GM18951 (cell line): ENCODE measurements around the gene KMT2C.

Experiments used
- POLR2A ChIP-seq: IDR thresholded peaks from 4 replicates; pipeline ENCODE4 v1.6.1; 2011; ENCODE audit warnings: mild to moderate bottlenecking; ENCODE audit not compliant: insufficient read length, insufficient read depth; ENCODE audit errors: extremely low read depth
- in situ Hi-C: fragments of 300-500 bp; cut with MboI; formaldehyde crosslinking; loops from one replicate; pipeline ENCODE4 v1.12.0; 2022; ENCODE audit warnings: low sequenced_read_pairs, mixed read lengths, inconsistent platforms; ENCODE audit not compliant: unreplicated experiment

Gene KMT2C

DNA sequence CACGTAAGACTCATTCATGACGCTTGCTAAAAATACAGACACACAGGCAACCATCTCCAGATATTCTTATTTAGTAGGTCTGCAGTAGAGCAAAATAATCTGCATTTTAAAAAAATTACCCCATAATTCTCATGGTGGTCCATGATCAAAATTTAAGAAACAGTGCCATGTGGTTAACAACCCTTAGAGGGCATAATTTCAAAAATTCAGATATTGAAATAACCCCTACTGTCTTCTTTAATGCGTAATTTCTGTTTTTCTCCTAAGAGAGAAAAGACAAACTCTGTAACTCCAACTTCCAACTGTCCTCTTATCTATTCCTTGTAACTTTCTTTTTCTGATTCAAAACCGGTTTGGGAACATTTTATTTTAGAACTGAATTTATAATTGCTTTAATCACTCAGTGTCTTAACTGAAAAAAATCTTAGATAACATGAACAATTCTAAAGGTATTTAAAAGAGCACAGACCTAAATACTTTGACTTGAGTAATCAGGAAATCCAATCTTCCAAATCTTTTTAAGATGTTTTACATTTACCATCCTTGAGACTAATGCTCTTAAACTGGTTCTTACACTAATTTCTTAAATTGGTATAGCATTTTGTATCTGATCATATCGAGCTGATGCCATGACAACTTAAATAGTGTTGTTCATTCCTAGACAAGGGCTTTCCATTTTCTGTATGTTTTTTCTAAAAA lies 262.3 kb downstream of the KMT2C start:
- in situ Hi-C loops: no loop called here

DNA sequence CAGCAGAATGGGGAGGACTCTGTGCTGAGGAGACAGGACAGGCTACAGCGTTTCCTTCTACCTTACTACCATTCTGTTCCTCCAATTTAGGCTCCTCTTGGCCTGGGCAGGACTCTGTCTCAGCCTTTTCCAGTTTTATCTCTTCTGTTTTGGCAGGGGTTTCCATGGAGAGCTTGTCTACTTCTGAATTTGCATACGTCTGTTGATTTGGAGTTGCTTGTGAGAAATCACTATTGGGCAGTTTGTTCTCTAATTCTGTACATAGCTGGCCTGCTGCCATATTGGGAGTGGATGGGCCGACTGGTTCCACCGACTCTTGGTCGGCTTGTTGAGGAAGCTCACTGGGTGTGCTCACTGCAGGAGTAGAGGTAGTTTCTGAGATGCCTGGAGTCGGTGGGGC lies 273.5 kb downstream of the KMT2C start:
- TF ChIP-seq POLR2A: no peak
- in situ Hi-C loops: no loop called here

More for the DNA sequence above, 262.3 kb downstream of the KMT2C start:
- no peak for TF ChIP-seq POLR2A

GRCh38 chr7:152161171-152161570 lies 274.6 kb downstream of the KMT2C start:
- in situ Hi-C loops: no loop called here
- TF ChIP-seq POLR2A: no peak

DNA sequence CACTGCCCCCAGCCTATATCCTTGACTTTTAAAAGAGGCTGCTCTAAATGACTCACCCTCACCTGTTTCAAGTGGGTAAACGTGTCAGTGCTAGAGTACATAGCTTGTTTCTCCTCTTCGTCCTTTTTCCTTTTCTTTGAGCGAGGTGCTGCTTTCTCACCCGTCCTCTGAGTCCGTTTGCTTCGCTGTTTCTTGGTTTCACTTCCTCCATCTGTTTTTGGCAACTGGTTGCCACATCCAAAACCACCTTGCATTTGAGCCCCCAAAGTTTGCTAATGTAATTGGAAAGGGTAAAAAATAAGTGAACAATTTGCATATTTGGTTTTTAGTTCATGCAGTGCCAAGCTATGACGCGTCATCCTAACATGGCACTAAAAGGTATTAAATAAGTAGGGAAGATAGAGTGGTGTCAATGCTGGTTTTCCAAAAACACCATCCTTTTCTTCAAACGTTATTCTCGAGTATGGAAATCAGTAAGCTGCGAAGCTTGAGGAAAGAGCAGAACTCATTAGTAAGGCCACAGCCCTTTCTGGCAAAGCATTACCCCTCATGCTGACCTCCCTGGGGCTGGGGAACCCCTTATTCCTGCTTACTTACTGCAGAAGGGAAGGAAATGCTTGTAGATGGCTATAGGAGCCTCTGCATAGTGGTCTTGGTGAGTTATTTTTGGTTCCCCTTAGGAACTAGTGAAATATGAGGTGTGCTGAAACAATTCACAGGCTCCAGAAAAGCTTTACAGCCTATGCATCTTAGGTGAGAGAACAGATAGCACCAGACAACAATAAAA lies 276.8 kb downstream of the KMT2C start:
- in situ Hi-C loops: no loop called here

DNA sequence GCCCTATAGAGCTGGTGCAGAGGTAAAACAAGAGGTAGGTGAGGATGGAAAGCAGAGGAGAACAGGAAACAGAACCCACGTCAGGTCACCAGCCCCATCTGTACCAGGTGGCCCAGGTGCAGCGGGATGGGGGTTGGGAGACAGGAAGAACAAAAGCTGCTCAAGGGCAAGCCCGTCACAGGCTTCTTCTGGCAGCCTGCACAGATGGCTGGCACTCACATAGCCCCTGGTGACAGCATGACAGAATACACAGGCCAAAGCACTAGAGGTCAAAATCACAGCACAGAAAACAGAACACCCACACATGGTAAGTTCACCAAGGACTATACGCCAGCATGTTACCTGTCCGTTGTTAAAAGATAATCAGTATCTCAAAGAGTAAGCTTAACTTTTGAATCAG lies 283.5 kb downstream of the KMT2C start:
- in situ Hi-C loops: no loop called here
- no peak for TF ChIP-seq POLR2A

More for the DNA sequence above, 276.8 kb downstream of the KMT2C start:
- no peak for TF ChIP-seq POLR2A

- no peak for TF ChIP-seq POLR2A
- in situ Hi-C loops: no loop called here
Measured at GRCh38 chr7:152149363-152149762, 286.4 kb downstream of the KMT2C start.

DNA sequence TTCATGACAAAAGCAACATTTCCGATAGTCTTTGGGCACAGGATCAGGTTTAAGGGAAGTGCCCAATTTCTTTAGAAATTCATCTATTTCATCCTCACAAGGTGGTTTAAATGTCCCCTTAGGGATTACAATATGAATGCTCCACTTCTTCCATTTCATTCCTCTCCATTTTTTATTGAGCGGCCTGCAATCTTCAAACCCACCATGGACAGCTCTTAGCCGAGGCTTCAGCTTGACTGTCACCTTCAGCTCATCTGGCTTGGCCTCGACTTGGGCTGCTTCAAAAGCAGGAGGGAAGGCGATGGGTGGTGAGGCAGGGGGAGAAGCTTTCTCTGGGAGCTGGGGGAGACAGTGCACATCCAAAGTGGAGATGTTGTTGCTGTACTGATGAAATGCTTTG lies 287.1 kb downstream of the KMT2C start:
- in situ Hi-C loops: no loop called here

DNA sequence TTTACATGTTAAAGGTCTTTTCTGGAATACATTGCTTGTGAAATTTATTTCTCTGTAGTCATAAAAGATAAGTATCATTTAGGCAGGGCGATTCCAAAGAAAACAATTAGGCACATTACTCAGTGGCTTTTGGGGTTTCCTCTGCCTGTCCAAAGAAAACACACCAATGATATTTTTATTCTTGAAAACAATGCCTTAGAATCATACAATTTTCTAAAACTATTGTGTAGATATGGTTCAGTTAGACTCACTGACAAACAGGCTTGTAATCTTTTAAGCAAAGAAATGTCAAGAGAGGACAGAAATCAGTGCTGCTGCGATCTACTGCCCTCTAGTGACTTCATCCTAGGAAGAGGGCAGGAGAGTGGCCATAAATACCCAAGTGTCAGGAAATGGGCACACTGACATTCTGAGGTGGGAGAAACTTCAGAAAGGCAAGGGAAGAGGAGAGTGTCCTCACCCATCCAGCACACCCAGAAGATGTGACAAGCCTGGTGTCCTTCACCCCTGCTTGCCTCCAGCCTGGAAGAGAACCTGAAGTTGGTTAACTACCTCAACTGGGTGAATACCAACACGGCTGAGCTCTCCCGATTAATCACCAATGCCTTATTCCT lies 289.8 kb downstream of the KMT2C start:
- no peak for TF ChIP-seq POLR2A
- in situ Hi-C loops: no loop called here

More for the DNA sequence above, 287.1 kb downstream of the KMT2C start:
- TF ChIP-seq POLR2A: no peak

DNA sequence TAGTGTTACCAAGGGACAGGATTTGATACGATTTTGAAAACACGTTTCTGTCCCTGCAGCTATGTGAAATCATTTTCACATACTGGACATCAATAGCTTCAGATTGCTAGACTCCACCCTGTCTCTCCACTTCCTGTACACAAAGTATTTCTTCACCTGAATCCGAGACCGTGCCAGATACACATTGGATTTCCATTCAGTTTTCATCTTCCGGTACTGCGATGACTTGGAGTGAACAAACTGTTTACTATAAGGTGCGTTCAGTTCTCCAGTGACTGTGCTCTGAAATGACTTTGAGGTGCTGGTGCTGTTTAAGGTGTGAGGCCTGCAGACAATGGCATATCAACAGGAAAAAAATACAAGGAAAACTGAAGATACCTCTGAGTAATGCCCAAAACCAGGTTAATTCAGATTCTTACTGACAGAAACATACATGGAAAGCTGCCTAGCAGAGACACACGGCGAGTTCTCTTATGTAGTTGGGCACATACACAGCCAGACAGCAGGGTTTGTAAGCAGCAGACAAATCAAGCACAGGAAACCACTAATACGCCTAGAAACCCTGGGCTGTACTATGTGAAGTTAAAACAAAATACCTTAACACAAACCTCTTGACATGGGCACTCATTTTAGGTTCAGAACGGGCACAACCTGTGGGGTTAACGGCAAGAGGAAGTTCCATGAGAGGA lies 291.1 kb downstream of the KMT2C start:
- no peak for TF ChIP-seq POLR2A
- in situ Hi-C loops: no loop called here

- in situ Hi-C loops: no loop called here
- TF ChIP-seq POLR2A: no peak
Measured at GRCh38 chr7:152142976-152143595, 292.7 kb downstream of the KMT2C start.

DNA sequence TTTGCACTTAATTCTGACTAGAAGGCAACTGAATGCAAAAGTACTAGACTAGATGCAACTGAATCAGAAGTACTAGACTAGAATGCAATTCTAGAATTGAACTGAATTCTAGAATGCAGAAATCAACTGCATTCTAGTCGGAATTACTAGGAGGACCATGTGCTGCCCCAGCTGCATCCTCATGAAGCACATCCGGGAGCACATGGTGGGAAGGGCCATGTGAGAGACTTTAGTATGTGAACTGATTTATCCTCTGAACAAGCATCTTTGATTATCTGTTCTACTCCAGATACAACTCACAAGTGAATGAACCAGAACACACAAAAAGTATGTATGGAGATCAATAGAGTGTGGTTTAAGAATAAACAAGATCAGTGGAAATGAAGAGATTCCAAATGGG lies 295.2 kb downstream of the KMT2C start:
- TF ChIP-seq POLR2A: no peak
- in situ Hi-C loops: no loop called here

DNA sequence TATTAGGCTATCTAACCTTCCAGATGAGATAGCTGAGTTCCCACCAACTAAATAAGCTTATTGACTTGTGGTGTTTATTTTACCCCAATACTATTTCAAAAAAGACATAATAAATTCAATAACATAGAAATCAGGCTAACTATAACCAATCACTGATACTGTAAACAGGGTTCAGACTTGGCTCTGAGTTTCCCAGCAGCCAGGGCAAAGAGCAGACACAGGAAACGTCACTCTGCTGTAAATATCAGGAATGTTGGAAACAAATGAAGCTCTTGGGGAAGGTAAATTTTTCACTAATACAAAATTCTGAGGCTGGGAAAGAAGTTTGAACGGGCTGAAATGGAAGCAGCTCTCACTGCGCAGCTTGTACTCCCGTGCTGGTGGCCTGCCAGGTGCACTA lies 295.7 kb downstream of the KMT2C start:
- TF ChIP-seq POLR2A: no peak
- in situ Hi-C loops: no loop called here
